Testis (tissue), 2 donors: ENCODE results near the gene SRPK1.
"Not testable (repeated sequence)": the region's sequence is repeated elsewhere in the genome, so short reads cannot be mapped to it uniquely, and the experiment has no call there.

Experiments
- POLR2A ChIP-seq: fragments of 450-650 bp; IDR thresholded peaks from one replicate; pipeline ENCODE4 v1.6.1; 2017; ENCODE audit warnings: antibody characterized with exemption, mild to moderate bottlenecking, moderate library complexity
- TF ChIP-seq, protein P1 (sequence below), 3 experiments: fragments of 450-650 bp in 2 of 3; fragments of 200-600 bp in 1 of 3; sonication (generic) in 1 of 3; IDR thresholded peaks; one replicate each; pipeline ENCODE4 v1.5.1; 2016 to 2019; ENCODE audit warnings: antibody characterized with exemption in 3 of 3, mild to moderate bottlenecking in 2 of 3, moderate library complexity in 1 of 3

- TF ChIP-seq, protein P1, sequence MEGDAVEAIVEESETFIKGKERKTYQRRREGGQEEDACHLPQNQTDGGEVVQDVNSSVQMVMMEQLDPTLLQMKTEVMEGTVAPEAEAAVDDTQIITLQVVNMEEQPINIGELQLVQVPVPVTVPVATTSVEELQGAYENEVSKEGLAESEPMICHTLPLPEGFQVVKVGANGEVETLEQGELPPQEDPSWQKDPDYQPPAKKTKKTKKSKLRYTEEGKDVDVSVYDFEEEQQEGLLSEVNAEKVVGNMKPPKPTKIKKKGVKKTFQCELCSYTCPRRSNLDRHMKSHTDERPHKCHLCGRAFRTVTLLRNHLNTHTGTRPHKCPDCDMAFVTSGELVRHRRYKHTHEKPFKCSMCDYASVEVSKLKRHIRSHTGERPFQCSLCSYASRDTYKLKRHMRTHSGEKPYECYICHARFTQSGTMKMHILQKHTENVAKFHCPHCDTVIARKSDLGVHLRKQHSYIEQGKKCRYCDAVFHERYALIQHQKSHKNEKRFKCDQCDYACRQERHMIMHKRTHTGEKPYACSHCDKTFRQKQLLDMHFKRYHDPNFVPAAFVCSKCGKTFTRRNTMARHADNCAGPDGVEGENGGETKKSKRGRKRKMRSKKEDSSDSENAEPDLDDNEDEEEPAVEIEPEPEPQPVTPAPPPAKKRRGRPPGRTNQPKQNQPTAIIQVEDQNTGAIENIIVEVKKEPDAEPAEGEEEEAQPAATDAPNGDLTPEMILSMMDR (IDR thresholded peaks at IDR 0.05): not testable (repeated sequence)
- not testable (repeated sequence) for TF ChIP-seq POLR2A
Observed at GRCh38 chr6:35909571-35909970, 11.3 kb downstream of the SRPK1 start.
